Muscle of leg (tissue), 11 donors: ENCODE results near the gene ZNF618. TPM values are rescaled to one million over a fixed set of nuclear protein-coding genes. Genes with fewer than 3 reads are reported as not detected.

ENCODE experiments used
- DNase-seq: peaks from one replicate; pipeline ENCODE4 v3.0.0; 2013
- H3K27ac ChIP-seq: one replicate; pipeline ENCODE4 v1.5.1; 2013; ENCODE audit warnings: mild to moderate bottlenecking, low read length, control low read depth
- H3K27me3 ChIP-seq: one replicate; pipeline ENCODE4 v1.6.1; 2013; ENCODE audit warnings: low read length; ENCODE audit not compliant: control insufficient read depth, insufficient read depth
- H3K36me3 ChIP-seq: one replicate; pipeline ENCODE4 v1.6.1; 2013; ENCODE audit warnings: low read length; ENCODE audit not compliant: control insufficient read depth, insufficient read depth
- H3K4me1 ChIP-seq: one replicate; pipeline ENCODE4 v1.6.1; 2013; ENCODE audit warnings: low read length; ENCODE audit not compliant: control insufficient read depth, insufficient read depth
- H3K4me3 ChIP-seq: one replicate; pipeline ENCODE4 v1.5.1; 2013; ENCODE audit warnings: low read length, control low read depth
- H3K9me3 ChIP-seq: replicated peaks from 2 replicates; pipeline ENCODE4 v1.6.1; 2013; ENCODE audit warnings: low read depth, low read length; ENCODE audit not compliant: control insufficient read depth
- WGBS: methylation state at CpG from one replicate; pipeline ENCODE4 v1.1.5; 2013; ENCODE audit warnings: missing lambda C conversion rate; ENCODE audit not compliant: insufficient coverage; 5-methylcytosine and 5-hydroxymethylcytosine counted together
- polyA plus RNA-seq, 8 donors: library from polyadenylated mRNA; unstranded; fragments of 120-200 nt; gene quantifications; one replicate each; pipeline versions ENCODE4 v1.2.1 to v1.2.3, GENCODE V29; 2013; ENCODE audit warnings: inconsistent platforms in 1 of 8, low replicate concordance in 1 of 8; ENCODE audit not compliant: insufficient read length in 8 of 8, insufficient read depth in 1 of 8
- total RNA-seq: library from RNA; stranded (reverse); fragments of 120-200 nt; gene quantifications from one replicate; pipeline ENCODE4 v1.2.4, GENCODE V29; 2013

The ZNF618 gene
- total and polyA plus RNA-seq, 9 donors, result 6.4 to 21.8 (median 16.1) TPM

GRCh38 chr9:113973963-113974413 lies 97.9 kb downstream of the ZNF618 start:
- Histone ChIP-seq H3K27me3 (no peaks in the 10 kb centered on the region), H3K27ac (no peak overlapping the region), H3K4me3 (no peak overlapping the region), H3K9me3 (peaks cover 5% of the 10 kb centered on the region), H3K36me3 (peaks cover 23% of the 10 kb centered on the region), H3K4me1 (peaks cover 10% of the 10 kb centered on the region)
- WGBS, result 65% methylated on average over 5 of the region's 5 CpGs
- no peak for DNase-seq

GRCh38 chr9:113976915-113977314 lies 100.8 kb downstream of the ZNF618 start:
- peaks cover 10% of the 10 kb centered on the region for H3K4me1 ChIP-seq

GRCh38 chr9:113978725-113979342 lies 102.7 kb downstream of the ZNF618 start:
- Histone ChIP-seq H3K27me3 (no peaks in the 10 kb centered on the region), H3K4me1 (peaks cover 7% of the 10 kb centered on the region), H3K9me3 (no peaks in the 10 kb centered on the region), H3K27ac (no peak overlapping the region), H3K36me3 (no peaks in the 10 kb centered on the region), H3K4me3 (no peak overlapping the region)
- WGBS, result 37% methylated on average over 3 of the region's 6 CpGs
- DNase-seq, result no peak

More at GRCh38 chr9:113976915-113977314, 100.8 kb downstream of the ZNF618 start:
- WGBS, result 92% methylated on average over 5 of the region's 8 CpGs
- H3K27ac ChIP-seq, result no peak overlapping the region
- no peaks in the 10 kb centered on the region for H3K27me3 ChIP-seq
- DNase-seq, result no peak
- H3K9me3 ChIP-seq, result no peaks in the 10 kb centered on the region
- H3K36me3 ChIP-seq, result no peaks in the 10 kb centered on the region
- H3K4me3 ChIP-seq, result no peak overlapping the region

- peaks cover under 1% of the 10 kb centered on the region for H3K4me1 ChIP-seq
- H3K27ac ChIP-seq, result no peak overlapping the region
- no peaks in the 10 kb centered on the region for H3K27me3 ChIP-seq
- DNase-seq, result no peak
- 89% methylated on average over 6 of the region's 6 CpGs for WGBS
- no peaks in the 10 kb centered on the region for H3K9me3 ChIP-seq
- H3K36me3 ChIP-seq, result peaks cover 1% of the 10 kb centered on the region
- H3K4me3 ChIP-seq, result no peak overlapping the region
These were observed 103.4 kb downstream of the ZNF618 start for GRCh38 chr9:113979343-113980127.

- no peak for DNase-seq
- Histone ChIP-seq H3K4me1 (peaks cover 43% of the 10 kb centered on the region), H3K4me3 (no peak overlapping the region), H3K27ac (no peak overlapping the region), H3K36me3 (peaks cover 13% of the 10 kb centered on the region), H3K27me3 (no peaks in the 10 kb centered on the region), H3K9me3 (no peaks in the 10 kb centered on the region)
- 95% methylated on average over 6 of the region's 10 CpGs for WGBS
These were observed 108.7 kb downstream of the ZNF618 start for GRCh38 chr9:113984639-113985380.

GRCh38 chr9:113985968-113986585 lies 110.0 kb downstream of the ZNF618 start:
- no peaks in the 10 kb centered on the region for H3K27me3 ChIP-seq
- H3K36me3 ChIP-seq, result peaks cover 18% of the 10 kb centered on the region
- no peak overlapping the region for H3K27ac ChIP-seq
- DNase-seq, result no peak
- WGBS, result 91% methylated on average over 10 of the region's 15 CpGs
- H3K4me1 ChIP-seq, result peaks cover 56% of the 10 kb centered on the region
- no peaks in the 10 kb centered on the region for H3K9me3 ChIP-seq
- no peak overlapping the region for H3K4me3 ChIP-seq

GRCh38 chr9:113986931-113987330 lies 110.8 kb downstream of the ZNF618 start:
- Histone ChIP-seq H3K36me3 (peaks cover 18% of the 10 kb centered on the region), H3K27ac (no peak overlapping the region), H3K4me3 (no peak overlapping the region), H3K4me1 (peaks cover 64% of the 10 kb centered on the region), H3K27me3 (no peaks in the 10 kb centered on the region), H3K9me3 (no peaks in the 10 kb centered on the region)
- DNase-seq, result no peak
- no CpG with 5 or more reads among the region's 1 CpG for WGBS

GRCh38 chr9:113987526-113987925 lies 111.4 kb downstream of the ZNF618 start:
- DNase-seq, result no peak
- H3K9me3 ChIP-seq, result no peaks in the 10 kb centered on the region
- no peaks in the 10 kb centered on the region for H3K27me3 ChIP-seq
- H3K4me1 ChIP-seq, result peaks cover 70% of the 10 kb centered on the region
- H3K4me3 ChIP-seq, result no peak overlapping the region
- H3K27ac ChIP-seq, result peak overlapping the region; percentile 91
- 71% methylated on average over 11 of the region's 12 CpGs for WGBS
- peaks cover 18% of the 10 kb centered on the region for H3K36me3 ChIP-seq

GRCh38 chr9:113988385-113989016 lies 112.4 kb downstream of the ZNF618 start:
- Histone ChIP-seq H3K4me3 (no peak overlapping the region), H3K27ac (peak overlapping the region; percentile 91), H3K9me3 (no peaks in the 10 kb centered on the region), H3K27me3 (no peaks in the 10 kb centered on the region), H3K36me3 (peaks cover 18% of the 10 kb centered on the region), H3K4me1 (peaks cover 80% of the 10 kb centered on the region)
- WGBS, result 81% methylated on average over 23 of the region's 23 CpGs
- no peak for DNase-seq
